Ishikawa (cell line): Measurements from ENCODE around the gene PLEKHN1.
A peak's percentile ranks its signal among the peaks of the same experiment; 100 is the strongest.

Experiments
- CEBPB ChIP-seq: IDR thresholded peaks from 2 replicates; pipeline ENCODE4 v1.6.1; 2012
- CREB1 ChIP-seq: IDR thresholded peaks from 2 replicates; pipeline ENCODE4 v1.6.1; 2012; ENCODE audit warnings: low read depth
- EGR1 ChIP-seq: IDR thresholded peaks from 2 replicates; pipeline ENCODE4 v1.6.1; 2012
- EP300 ChIP-seq: IDR thresholded peaks from 2 replicates; pipeline ENCODE4 v1.6.1; 2012; ENCODE audit warnings: borderline replicate concordance
- FOXM1 ChIP-seq: IDR thresholded peaks from 2 replicates; pipeline ENCODE4 v1.6.1; 2012; ENCODE audit warnings: low read depth, borderline replicate concordance
- MAX ChIP-seq: IDR thresholded peaks from 2 replicates; pipeline ENCODE4 v1.6.1; 2012
- NFIC ChIP-seq: IDR thresholded peaks from 2 replicates; pipeline ENCODE4 v1.6.1; 2012
- RAD21 ChIP-seq: IDR thresholded peaks from 2 replicates; pipeline ENCODE4 v1.6.1; 2012; ENCODE audit warnings: low read depth
- REST ChIP-seq: IDR thresholded peaks from 2 replicates; pipeline ENCODE4 v1.6.1; 2012; ENCODE audit warnings: low read depth, mild to moderate bottlenecking
- TAF1 ChIP-seq: IDR thresholded peaks from 2 replicates; pipeline ENCODE4 v1.6.1; 2012; ENCODE audit warnings: low read depth, mild to moderate bottlenecking
- TCF12 ChIP-seq: IDR thresholded peaks from 2 replicates; pipeline ENCODE4 v1.6.1; 2012; ENCODE audit warnings: low read depth
- TEAD4 ChIP-seq: IDR thresholded peaks from 2 replicates; pipeline ENCODE4 v1.6.1; 2012
- USF1 ChIP-seq: IDR thresholded peaks from 2 replicates; pipeline ENCODE4 v1.6.1; 2012
- YY1 ChIP-seq: IDR thresholded peaks from 2 replicates; pipeline ENCODE4 v1.6.1; 2012; ENCODE audit warnings: low read depth
- ZBTB7A ChIP-seq: IDR thresholded peaks from 2 replicates; pipeline ENCODE4 v1.6.1; 2012; ENCODE audit warnings: low read depth

Gene PLEKHN1

GRCh38 chr1:928825-929661, 37.2 kb upstream of the PLEKHN1 start:
- TF ChIP-seq TAF1 (no peak), MAX (no peak), CEBPB (no peak), TCF12 (no peak), EGR1 (no peak), REST (no peak), TEAD4 (no peak), YY1 (no peak), RAD21 (no peak)

GRCh38 chr1:929712-930632, 36.3 kb upstream of the PLEKHN1 start:
- TF ChIP-seq TAF1, result no peak
- TF ChIP-seq YY1, result no peak
- no peak for TF ChIP-seq EP300
- no peak for TF ChIP-seq FOXM1
- TF ChIP-seq NFIC, result no peak
- TF ChIP-seq EGR1, result no peak
- TF ChIP-seq USF1, result no peak

GRCh38 chr1:930633-931138, 35.6 kb upstream of the PLEKHN1 start:
- no peak for TF ChIP-seq TCF12
- TF ChIP-seq NFIC, result 0 out of 2 replicates have a peak, but pooled peaks have one; percentile 13
- TF ChIP-seq MAX, result no peak
- no peak for TF ChIP-seq EP300

GRCh38 chr1:931380-932172, 34.7 kb upstream of the PLEKHN1 start:
- no peak for TF ChIP-seq YY1
- TF ChIP-seq REST, result no peak
- peak; percentile 63 for TF ChIP-seq NFIC
- no peak for TF ChIP-seq CEBPB
- TF ChIP-seq ZBTB7A, result no peak
- TF ChIP-seq CREB1, result no peak

GRCh38 chr1:932173-932510, 34.1 kb upstream of the PLEKHN1 start:
- no peak for TF ChIP-seq NFIC
- TF ChIP-seq TEAD4, result no peak
- no peak for TF ChIP-seq CEBPB
- no peak for TF ChIP-seq TAF1
- TF ChIP-seq FOXM1, result no peak
- TF ChIP-seq EP300, result no peak
- TF ChIP-seq USF1, result no peak
- TF ChIP-seq YY1, result no peak
- TF ChIP-seq MAX, result no peak
- no peak for TF ChIP-seq RAD21
- no peak for TF ChIP-seq EGR1
- TF ChIP-seq TCF12, result no peak
- no peak for TF ChIP-seq CREB1
